ENCODE results near the gene SRP68.

Gene SRP68

GRCh38 chr17:76083536-76084182 lies 11.3 kb upstream of the SRP68 start:
- no peak for TF ChIP-seq ZFX (IDR thresholded peaks at IDR 0.05)
- no peak for TF ChIP-seq CTCF (conservative IDR thresholded peaks at IDR 0.05)

GRCh38 chr17:76082326-76083251 lies 10.3 kb upstream of the SRP68 start:
- H3K27ac ChIP-seq, result no peak overlapping the region
- TF ChIP-seq ZFX (IDR thresholded peaks at IDR 0.05) (no peak), CTCF (conservative IDR thresholded peaks at IDR 0.05) (no peak)

More at GRCh38 chr17:76083536-76084182, 11.3 kb upstream of the SRP68 start:
- H3K27ac ChIP-seq, result no peak overlapping the region

GRCh38 chr17:76081295-76082210 lies 9.2 kb upstream of the SRP68 start:
- no peak for TF ChIP-seq CTCF (conservative IDR thresholded peaks at IDR 0.05)
- no peak for TF ChIP-seq ZFX (IDR thresholded peaks at IDR 0.05)
- no peak overlapping the region for H3K27ac ChIP-seq

GRCh38 chr17:76080768-76081287 lies 8.5 kb upstream of the SRP68 start:
- H3K27ac ChIP-seq, result no peak overlapping the region
- TF ChIP-seq ZFX (IDR thresholded peaks at IDR 0.05) (no peak), CTCF (conservative IDR thresholded peaks at IDR 0.05) (no peak)

- H3K27ac ChIP-seq, result no peak overlapping the region
- TF ChIP-seq CTCF (conservative IDR thresholded peaks at IDR 0.05), result no peak
- no peak for TF ChIP-seq ZFX (IDR thresholded peaks at IDR 0.05)
Observed at GRCh38 chr17:76079956-76080767, 7.8 kb upstream of the SRP68 start.

GRCh38 chr17:76079535-76079955 lies 7.2 kb upstream of the SRP68 start:
- TF ChIP-seq ZFX (IDR thresholded peaks at IDR 0.05) (no peak), CTCF (conservative IDR thresholded peaks at IDR 0.05) (no peak)
- no peak overlapping the region for H3K27ac ChIP-seq
